Spinal cord (tissue), 10 donors: ENCODE data around the gene ZNF652. TPM values are rescaled to one million over a fixed set of nuclear protein-coding genes. Genes with fewer than 3 reads are reported as not detected.
"Not testable (repeated sequence)": the region's sequence is repeated elsewhere in the genome, so short reads cannot be mapped to it uniquely, and the experiment has no call there.

Experiments used
- DNase-seq, 6 donors: peaks; one replicate each; pipeline versions ENCODE4 v3.0.0 to v3.0.0-alpha.2; 2013 to 2015; ENCODE audit warnings: low spot score in 6 of 6, low read depth in 4 of 6
- H3K27ac ChIP-seq: one replicate; pipeline ENCODE4 v1.5.1; 2013; ENCODE audit warnings: low read depth, low read length, control low read depth
- H3K27me3 ChIP-seq: one replicate; pipeline ENCODE4 v1.6.1; 2013; ENCODE audit warnings: low read length; ENCODE audit not compliant: control insufficient read depth, insufficient read depth
- H3K36me3 ChIP-seq: one replicate; pipeline ENCODE4 v1.6.1; 2013; ENCODE audit warnings: low read length; ENCODE audit not compliant: control insufficient read depth, insufficient read depth
- H3K4me1 ChIP-seq: one replicate; pipeline ENCODE4 v1.6.1; 2013; ENCODE audit warnings: low read length; ENCODE audit not compliant: control insufficient read depth, insufficient read depth
- H3K4me3 ChIP-seq: one replicate; pipeline ENCODE4 v1.5.1; 2013; ENCODE audit warnings: low read depth, low read length, control low read depth
- H3K9me3 ChIP-seq: one replicate; pipeline ENCODE4 v1.6.1; 2013; ENCODE audit warnings: low read length; ENCODE audit not compliant: control insufficient read depth, insufficient read depth
- WGBS: methylation state at CpG from one replicate; pipeline ENCODE4 v1.1.5; 2013; ENCODE audit warnings: missing lambda C conversion rate; ENCODE audit not compliant: insufficient coverage; 5-methylcytosine and 5-hydroxymethylcytosine counted together
- polyA plus RNA-seq, 2 donors: library from polyadenylated mRNA; unstranded; fragments of 120-200 nt; gene quantifications; one replicate each; pipeline ENCODE4 v1.2.1, GENCODE V29; 2013; ENCODE audit not compliant: insufficient read length in 2 of 2
- total RNA-seq, 2 donors: library from RNA; depleted of rRNA in 1 of 2; stranded (reverse); fragments of 120-200 nt in 1 of 2; fragments of >200 nt in 1 of 2; gene quantifications; one replicate each; pipeline versions ENCODE4 v1.2.3 to v1.2.4, GENCODE V29; 2013 to 2014
- donor health status: healthy.

The ZNF652 gene
- total and polyA plus RNA-seq, 4 donors: 32.3 to 56.4 (median 39.1) TPM

GRCh38 chr17:49373115-49373514 lies 11.1 kb upstream of the ZNF652 start:
- Histone ChIP-seq H3K27ac (no peak overlapping the region), H3K9me3 (no peaks in the 10 kb centered on the region), H3K27me3 (no peaks in the 10 kb centered on the region), H3K4me1 (no peaks in the 10 kb centered on the region), H3K4me3 (no peak overlapping the region), H3K36me3 (no peaks in the 10 kb centered on the region)
- DNase-seq: no peak
- 68% methylated on average over 6 of the region's 6 CpGs for WGBS

GRCh38 chr17:49372425-49372824 lies 10.4 kb upstream of the ZNF652 start:
- H3K36me3 ChIP-seq: no peaks in the 10 kb centered on the region
- no peaks in the 10 kb centered on the region for H3K9me3 ChIP-seq
- no peaks in the 10 kb centered on the region for H3K4me1 ChIP-seq
- no peak for DNase-seq
- no peak overlapping the region for H3K4me3 ChIP-seq
- H3K27me3 ChIP-seq: no peaks in the 10 kb centered on the region
- 75% methylated on average over 3 of the region's 7 CpGs for WGBS
- no peak overlapping the region for H3K27ac ChIP-seq

DNA sequence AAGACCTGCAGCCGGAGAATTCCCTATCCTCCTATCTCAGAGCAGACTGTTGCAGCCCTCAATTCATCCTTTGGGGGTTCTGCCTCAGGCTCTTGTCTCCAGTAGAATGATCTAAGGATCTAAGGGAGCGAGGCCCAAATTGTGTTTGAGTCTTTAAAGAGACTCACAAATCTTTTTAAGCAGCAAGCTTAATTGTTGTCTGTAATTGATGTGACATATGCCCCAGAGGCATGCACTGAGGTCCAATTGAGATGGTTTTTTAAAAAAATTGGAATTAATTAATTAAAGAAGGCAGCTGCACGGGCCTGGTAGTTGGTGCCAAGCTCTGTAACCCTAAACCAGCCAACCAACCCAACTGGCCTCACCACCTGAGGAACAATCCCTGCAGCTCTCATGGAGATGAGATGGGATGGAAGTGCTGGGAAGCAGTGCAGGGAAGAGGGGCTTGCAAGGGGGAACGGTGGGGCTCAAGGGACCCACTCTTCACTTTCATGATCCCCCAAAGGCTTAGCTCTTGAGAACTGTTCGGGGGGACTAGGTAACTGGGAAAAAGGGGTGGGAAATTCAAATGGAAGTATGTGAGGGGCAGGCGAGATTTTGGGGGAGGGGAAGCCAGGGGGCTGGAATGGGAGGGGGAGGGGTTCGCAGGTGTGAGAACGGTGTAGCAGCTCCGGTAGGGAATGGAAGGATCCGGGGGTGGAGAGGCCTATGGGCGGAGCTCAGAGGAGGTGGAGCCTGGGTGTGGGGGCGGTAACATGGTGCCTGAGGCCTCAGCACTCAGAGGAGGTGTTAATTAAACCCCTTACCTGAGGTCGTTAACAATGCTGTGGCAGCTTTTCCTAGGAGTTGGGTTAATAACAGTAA lies 9.2 kb upstream of the ZNF652 start:
- Histone ChIP-seq H3K4me3 (no peak overlapping the region), H3K9me3 (no peaks in the 10 kb centered on the region), H3K27ac (no peak overlapping the region), H3K4me1 (no peaks in the 10 kb centered on the region), H3K36me3 (no peaks in the 10 kb centered on the region), H3K27me3 (no peaks in the 10 kb centered on the region)
- 34% methylated on average over 6 of the region's 13 CpGs for WGBS
- peak in 1 of 6 donors; percentile 54 for DNase-seq

- DNase-seq: no peak
- Histone ChIP-seq H3K4me3 (no peak overlapping the region), H3K27ac (no peak overlapping the region), H3K27me3 (no peaks in the 10 kb centered on the region), H3K4me1 (no peaks in the 10 kb centered on the region), H3K36me3 (no peaks in the 10 kb centered on the region), H3K9me3 (no peaks in the 10 kb centered on the region)
- no CpG with 5 or more reads among the region's 1 CpG for WGBS
These were observed 7.7 kb upstream of the ZNF652 start for GRCh38 chr17:49369760-49370159.

- no peaks in the 10 kb centered on the region for H3K4me1 ChIP-seq
- no peaks in the 10 kb centered on the region for H3K27me3 ChIP-seq
- no CpG with 5 or more reads among the region's 1 CpG for WGBS
- no peaks in the 10 kb centered on the region for H3K9me3 ChIP-seq
- DNase-seq: no peak
- H3K36me3 ChIP-seq: no peaks in the 10 kb centered on the region
- no peak overlapping the region for H3K4me3 ChIP-seq
- H3K27ac ChIP-seq: no peak overlapping the region
These were observed 7.0 kb upstream of the ZNF652 start for GRCh38 chr17:49369089-49369488.

DNA sequence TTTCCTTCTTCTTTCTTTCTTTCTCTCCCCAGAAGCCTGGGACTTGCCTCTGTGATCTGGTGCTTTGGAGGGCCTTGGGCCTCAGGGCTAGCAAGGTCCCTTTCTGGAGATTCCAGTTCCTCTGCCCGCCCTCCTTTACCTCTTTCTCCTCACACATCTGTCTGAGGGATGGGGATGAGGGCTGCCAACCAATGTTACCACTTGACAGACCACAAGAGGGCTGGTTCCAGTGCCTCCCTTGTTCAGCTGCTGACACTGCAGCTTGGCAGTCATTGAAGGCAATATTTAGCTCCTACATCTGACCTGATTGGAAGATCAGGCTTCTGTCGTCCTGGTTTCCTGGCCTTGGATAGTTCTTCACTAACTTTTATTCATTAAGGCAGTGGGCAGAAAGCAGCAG lies 3.6 kb upstream of the ZNF652 start:
- no peak overlapping the region for H3K27ac ChIP-seq
- H3K9me3 ChIP-seq: no peaks in the 10 kb centered on the region
- peak in 1 of 6 donors; percentile 13 for DNase-seq
- no peaks in the 10 kb centered on the region for H3K27me3 ChIP-seq
- H3K36me3 ChIP-seq: no peaks in the 10 kb centered on the region
- peaks cover 10% of the 10 kb centered on the region for H3K4me1 ChIP-seq
- no peak overlapping the region for H3K4me3 ChIP-seq
- WGBS: no CpG with 5 or more reads among the region's 2 CpGs

- not testable (repeated sequence) for H3K4me3 ChIP-seq, H3K27me3 ChIP-seq, H3K9me3 ChIP-seq, H3K27ac ChIP-seq, H3K36me3 ChIP-seq, DNase-seq
- peaks cover 14% of the 10 kb centered on the region for H3K4me1 ChIP-seq
- WGBS: 90% methylated on average over 4 of the region's 10 CpGs
These were observed 3.1 kb upstream of the ZNF652 start for GRCh38 chr17:49365126-49365525.

DNA sequence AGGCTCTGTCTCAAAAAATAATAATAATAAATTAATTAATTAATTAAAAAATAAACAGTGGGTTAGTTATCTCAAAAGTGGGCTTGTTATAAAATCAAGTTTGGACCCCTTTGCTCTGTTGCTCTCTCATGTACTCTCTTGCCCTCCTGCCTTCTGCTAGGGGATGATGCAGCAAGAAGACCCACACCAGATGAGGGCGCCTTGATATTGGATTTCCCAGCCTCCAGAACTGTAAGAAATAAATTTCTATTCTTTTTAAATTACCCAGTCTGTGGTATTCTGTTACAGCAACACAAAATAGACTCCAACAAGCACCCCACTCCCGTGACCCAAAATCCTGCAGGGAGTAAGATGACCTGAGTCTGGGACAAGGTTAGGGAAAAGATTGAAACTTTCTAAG lies 2.1 kb upstream of the ZNF652 start:
- WGBS: no CpG with 5 or more reads among the region's 2 CpGs

GRCh38 chr17:49363251-49363650 lies 1.2 kb upstream of the ZNF652 start:
- no CpG with 5 or more reads among the region's 4 CpGs for WGBS
- Histone ChIP-seq H3K9me3 (no peaks in the 10 kb centered on the region), H3K36me3 (no peaks in the 10 kb centered on the region), H3K4me1 (peaks cover 14% of the 10 kb centered on the region), H3K27me3 (no peaks in the 10 kb centered on the region), H3K27ac (no peak overlapping the region), H3K4me3 (no peak overlapping the region)
- DNase-seq: no peak

More for the DNA sequence above, 2.1 kb upstream of the ZNF652 start:
- H3K4me1 ChIP-seq: peaks cover 14% of the 10 kb centered on the region
- no peak overlapping the region for H3K4me3 ChIP-seq
- no peaks in the 10 kb centered on the region for H3K36me3 ChIP-seq
- H3K9me3 ChIP-seq: no peaks in the 10 kb centered on the region
- no peak overlapping the region for H3K27ac ChIP-seq
- DNase-seq: no peak
- H3K27me3 ChIP-seq: no peaks in the 10 kb centered on the region

- Histone ChIP-seq H3K4me1 (peaks cover 14% of the 10 kb centered on the region), H3K4me3 (peak overlapping the region; percentile 74), H3K9me3 (no peaks in the 10 kb centered on the region), H3K36me3 (no peaks in the 10 kb centered on the region), H3K27ac (peak overlapping the region; percentile 92), H3K27me3 (no peaks in the 10 kb centered on the region)
- no peak for DNase-seq
- 9% methylated on average over 7 of the region's 10 CpGs for WGBS
These were observed 670 bp upstream of the ZNF652 start for GRCh38 chr17:49362723-49363117.
